ENCODE data around the gene EMD.
A peak's percentile ranks its signal among the peaks of the same experiment; 100 is the strongest.
"Not testable (repeated sequence)": the region's sequence is repeated elsewhere in the genome, so short reads cannot be mapped to it uniquely, and the experiment has no call there.

EMD gene

GRCh38 chrX:154383359-154384283 is 4.5 kb downstream of the EMD start:
- DNase-seq, result no peak
- Histone ChIP-seq H3K9me3 (ENCODE audit: severe bottlenecking) (no peaks in the 10 kb centered on the region), H3K36me3 (peaks cover 24% of the 10 kb centered on the region), H3K27me3 (ENCODE audit: insufficient read depth, low read depth, severe bottlenecking) (no peaks in the 10 kb centered on the region), H3K27ac (no peak overlapping the region), H3K4me3 (ENCODE audit: low read depth, low read length) (no peak overlapping the region)
- TF ChIP-seq CTCF (IDR thresholded peaks at IDR 0.05; ENCODE audit: low read depth, low read length), result no peak

DNA sequence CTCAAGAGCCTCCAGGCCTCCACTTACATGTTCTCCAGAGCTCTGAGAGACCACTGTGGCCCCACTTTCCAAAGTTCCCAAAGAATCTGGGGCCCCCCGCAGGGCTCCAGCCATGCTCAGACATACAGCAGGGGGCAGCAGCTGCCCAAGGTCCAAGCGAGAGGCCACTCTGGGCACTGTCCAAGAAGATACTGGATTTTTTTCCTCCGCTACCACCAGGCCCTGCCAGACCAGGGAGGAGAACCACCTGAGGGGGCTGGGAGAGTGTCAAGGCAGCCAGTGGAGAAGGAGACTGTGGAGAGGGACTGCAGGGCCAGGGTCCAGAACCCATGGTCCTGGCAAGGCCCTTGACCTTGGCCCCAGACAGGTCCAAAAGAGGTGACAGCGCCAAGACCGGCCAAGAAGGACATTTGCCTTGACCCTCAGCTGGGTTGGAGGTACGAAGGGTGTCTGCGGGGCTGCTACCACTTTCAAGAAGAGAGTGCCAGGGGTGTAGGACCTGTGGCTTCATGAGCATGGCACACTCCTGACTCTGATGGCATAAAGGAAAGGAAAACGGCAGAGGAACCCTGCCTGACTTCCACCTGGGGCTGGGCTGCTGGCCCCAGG is 5.3 kb downstream of the EMD start:
- no peak overlapping the region for H3K27ac ChIP-seq
- DNase-seq, result peak; percentile 48
- no peak overlapping the region for H3K4me3 ChIP-seq (ENCODE audit: low read depth, low read length)
- peaks cover 24% of the 10 kb centered on the region for H3K36me3 ChIP-seq
- no peaks in the 10 kb centered on the region for H3K27me3 ChIP-seq (ENCODE audit: insufficient read depth, low read depth, severe bottlenecking)
- TF ChIP-seq CTCF (IDR thresholded peaks at IDR 0.05; ENCODE audit: low read depth, low read length), result peak; percentile 50; the same call in 1 of the 2 replicates
- no peaks in the 10 kb centered on the region for H3K9me3 ChIP-seq (ENCODE audit: severe bottlenecking)

DNA sequence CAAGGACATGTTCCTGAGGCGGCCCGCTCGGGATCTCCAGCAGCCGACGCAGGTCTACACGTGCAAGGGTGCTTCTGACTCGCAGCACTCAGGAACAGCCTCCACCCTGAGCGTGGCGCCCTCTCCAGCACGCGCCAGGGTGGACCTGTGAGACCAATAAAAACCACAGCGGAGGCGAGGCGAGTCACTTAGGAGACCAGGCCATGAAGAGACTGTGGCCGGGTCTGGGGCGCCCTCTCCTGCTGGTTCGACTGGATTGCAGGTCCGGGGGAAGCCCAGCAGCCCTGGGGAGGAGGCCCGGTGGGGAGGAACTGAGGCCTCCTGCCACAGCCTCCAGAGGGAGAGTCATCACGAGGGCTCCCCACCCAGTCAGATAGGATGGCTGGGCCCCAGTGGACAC is 9.0 kb downstream of the EMD start:
- H3K36me3 ChIP-seq; H3K27me3 ChIP-seq (ENCODE audit: insufficient read depth, low read depth, severe bottlenecking); H3K9me3 ChIP-seq (ENCODE audit: severe bottlenecking); H3K4me3 ChIP-seq (ENCODE audit: low read depth, low read length); DNase-seq; H3K27ac ChIP-seq: not testable (repeated sequence)

DNA sequence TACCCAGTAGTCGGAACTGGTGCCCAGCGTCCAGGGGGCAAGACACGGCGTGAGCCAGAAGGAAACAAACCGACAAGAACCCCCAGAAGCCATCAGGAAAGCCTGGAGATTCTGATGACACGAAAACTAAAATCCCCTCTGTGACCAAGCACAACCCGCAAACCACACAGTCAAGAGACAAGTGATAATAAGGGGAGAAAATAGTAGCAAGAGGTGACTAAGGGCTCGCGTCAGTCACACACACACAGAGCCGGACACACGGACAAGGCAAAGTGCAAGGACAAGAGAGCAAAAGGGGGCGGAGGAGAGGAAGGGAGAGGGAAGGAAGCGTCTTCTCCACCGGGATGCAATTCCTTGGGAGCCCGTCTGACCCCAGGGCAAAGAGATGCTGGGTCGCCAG is 9.6 kb downstream of the EMD start:
- not testable (repeated sequence) for H3K9me3 ChIP-seq (ENCODE audit: severe bottlenecking); H3K36me3 ChIP-seq; DNase-seq; H3K27ac ChIP-seq; H3K27me3 ChIP-seq (ENCODE audit: insufficient read depth, low read depth, severe bottlenecking); H3K4me3 ChIP-seq (ENCODE audit: low read depth, low read length)

DNA sequence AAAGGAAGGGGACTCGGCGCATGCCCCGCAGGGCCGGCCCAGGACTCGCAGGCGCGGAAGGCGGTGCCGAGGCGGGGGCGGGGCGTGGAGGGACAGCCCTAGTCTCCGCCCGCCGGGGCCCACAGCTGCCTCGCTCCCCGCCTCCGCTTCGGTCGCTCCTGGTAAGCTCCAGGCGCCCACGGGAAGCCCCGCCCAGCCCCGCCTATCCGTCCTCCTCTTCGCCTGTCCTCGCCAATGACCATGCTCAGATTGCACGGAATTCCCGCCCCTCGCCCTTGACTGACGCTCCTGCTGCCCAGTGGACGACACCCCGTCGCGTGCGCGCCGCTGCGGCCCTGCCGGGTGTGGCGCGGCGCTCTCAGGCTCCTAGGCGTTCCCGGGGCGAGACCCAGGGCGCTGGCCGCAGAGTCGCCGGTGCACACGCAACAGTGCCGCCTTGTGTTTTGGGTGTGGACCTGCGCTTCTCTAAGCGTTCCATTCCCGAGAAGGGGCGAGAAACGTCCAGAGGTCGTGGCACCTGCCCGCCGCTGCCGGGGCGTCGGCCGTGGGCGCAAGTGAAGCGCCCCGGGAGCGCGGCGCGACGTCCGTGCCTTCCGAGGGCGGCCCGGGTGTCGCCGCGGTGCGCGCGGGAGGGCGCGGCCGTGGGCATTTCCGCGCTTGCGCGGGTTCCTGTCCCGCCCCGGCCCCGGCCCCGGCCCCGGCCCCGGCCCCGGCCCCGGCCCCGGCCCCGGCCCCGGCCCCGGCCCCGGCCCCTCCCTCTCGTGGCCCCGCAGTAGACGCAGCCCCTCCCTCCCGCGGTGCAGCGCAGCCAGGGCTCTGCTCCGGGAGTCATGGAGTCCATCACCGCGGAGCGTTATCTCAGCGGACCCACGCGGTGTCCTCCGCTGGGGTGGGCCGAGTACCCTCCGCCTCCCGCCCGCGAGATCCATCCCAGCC is 11.0 kb downstream of the EMD start:
- not testable (repeated sequence) for H3K27me3 ChIP-seq (ENCODE audit: insufficient read depth, low read depth, severe bottlenecking); H3K27ac ChIP-seq; DNase-seq; H3K4me3 ChIP-seq (ENCODE audit: low read depth, low read length); H3K9me3 ChIP-seq (ENCODE audit: severe bottlenecking); H3K36me3 ChIP-seq

DNA sequence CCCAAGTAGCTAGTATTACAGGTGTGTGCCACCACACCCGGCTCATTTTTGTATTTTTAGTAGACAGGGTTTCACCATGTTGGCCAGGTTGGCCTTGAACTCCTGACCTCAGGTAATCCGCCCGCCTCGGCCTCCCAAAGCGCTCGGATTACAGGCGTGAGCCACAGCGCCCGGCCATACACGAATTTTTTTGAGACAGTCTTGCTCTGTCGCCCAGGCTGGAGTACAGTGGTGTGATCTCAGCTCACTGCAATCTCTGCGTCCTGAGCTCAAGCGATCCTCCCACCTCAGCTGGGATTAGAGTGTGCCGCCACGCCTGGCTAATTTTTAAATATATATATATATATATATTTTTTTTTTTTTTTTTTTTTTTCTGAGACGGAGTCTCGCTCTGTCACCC is 17.3 kb downstream of the EMD start:
- H3K4me3 ChIP-seq (ENCODE audit: low read depth, low read length), result peak overlapping the region; percentile 66; the same call in 1 of the 2 replicates
- not testable (repeated sequence) for H3K9me3 ChIP-seq (ENCODE audit: severe bottlenecking)

GRCh38 chrX:154396973-154397887 is 18.1 kb downstream of the EMD start:
- H3K27ac ChIP-seq, result peak overlapping the region; percentile 99
- H3K9me3 ChIP-seq (ENCODE audit: severe bottlenecking), result no peaks in the 10 kb centered on the region
- peak overlapping the region; percentile 66 for H3K4me3 ChIP-seq (ENCODE audit: low read depth, low read length)
- peak; percentile 91 for DNase-seq
- H3K27me3 ChIP-seq (ENCODE audit: insufficient read depth, low read depth, severe bottlenecking), result no peaks in the 10 kb centered on the region
- peaks cover 40% of the 10 kb centered on the region for H3K36me3 ChIP-seq
- TF ChIP-seq CTCF (IDR thresholded peaks at IDR 0.05; ENCODE audit: low read depth, low read length), result no peak

More for the DNA sequence above, 17.3 kb downstream of the EMD start:
- peak; percentile 71 for DNase-seq
- Histone ChIP-seq H3K27ac (peak overlapping the region; percentile 99), H3K36me3 (peaks cover 32% of the 10 kb centered on the region)
- H3K27me3 ChIP-seq (ENCODE audit: insufficient read depth, low read depth, severe bottlenecking), result not testable (repeated sequence)
